Breast epithelium (tissue), 3 donors: ENCODE results near the gene SRSF2.

Source experiments
- POLR2A ChIP-seq: fragments of 450-650 bp; IDR thresholded peaks from one replicate; pipeline ENCODE4 v1.6.1; 2016; ENCODE audit warnings: antibody characterized with exemption, mild to moderate bottlenecking, moderate library complexity
- TF ChIP-seq, protein P1 (sequence below), 3 donors: fragments of 450-650 bp; IDR thresholded peaks; one replicate each; pipeline ENCODE4 v1.5.1; 2016 to 2017; ENCODE audit warnings: antibody characterized with exemption in 3 of 3, mild to moderate bottlenecking in 3 of 3, moderate library complexity in 3 of 3

DNA sequence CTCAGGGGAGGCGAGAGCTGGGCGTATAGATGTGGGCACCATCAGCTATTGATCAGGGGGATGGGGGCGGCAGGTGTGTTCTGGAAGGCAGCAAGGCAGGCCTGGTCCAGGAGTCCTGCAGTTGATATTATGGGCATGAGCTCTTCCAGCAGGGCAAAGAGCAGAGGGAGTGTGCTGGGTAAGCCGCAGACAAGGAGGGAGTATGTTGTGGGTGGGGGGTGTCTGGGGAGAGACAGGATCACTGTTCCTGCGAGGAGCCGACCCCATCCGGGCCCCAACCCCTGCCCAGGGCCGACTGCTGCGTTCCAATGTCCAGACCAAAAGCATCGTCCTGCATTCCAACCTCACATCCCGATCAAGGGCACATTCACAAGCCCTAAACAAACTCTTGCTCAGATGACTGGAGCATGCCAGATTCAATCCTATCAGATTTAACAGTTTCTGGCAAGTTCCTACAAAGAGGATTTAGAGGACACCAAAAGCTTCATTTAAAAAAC lies 35.6 kb downstream of the SRSF2 start:
- TF ChIP-seq, protein P1, sequence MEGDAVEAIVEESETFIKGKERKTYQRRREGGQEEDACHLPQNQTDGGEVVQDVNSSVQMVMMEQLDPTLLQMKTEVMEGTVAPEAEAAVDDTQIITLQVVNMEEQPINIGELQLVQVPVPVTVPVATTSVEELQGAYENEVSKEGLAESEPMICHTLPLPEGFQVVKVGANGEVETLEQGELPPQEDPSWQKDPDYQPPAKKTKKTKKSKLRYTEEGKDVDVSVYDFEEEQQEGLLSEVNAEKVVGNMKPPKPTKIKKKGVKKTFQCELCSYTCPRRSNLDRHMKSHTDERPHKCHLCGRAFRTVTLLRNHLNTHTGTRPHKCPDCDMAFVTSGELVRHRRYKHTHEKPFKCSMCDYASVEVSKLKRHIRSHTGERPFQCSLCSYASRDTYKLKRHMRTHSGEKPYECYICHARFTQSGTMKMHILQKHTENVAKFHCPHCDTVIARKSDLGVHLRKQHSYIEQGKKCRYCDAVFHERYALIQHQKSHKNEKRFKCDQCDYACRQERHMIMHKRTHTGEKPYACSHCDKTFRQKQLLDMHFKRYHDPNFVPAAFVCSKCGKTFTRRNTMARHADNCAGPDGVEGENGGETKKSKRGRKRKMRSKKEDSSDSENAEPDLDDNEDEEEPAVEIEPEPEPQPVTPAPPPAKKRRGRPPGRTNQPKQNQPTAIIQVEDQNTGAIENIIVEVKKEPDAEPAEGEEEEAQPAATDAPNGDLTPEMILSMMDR (IDR thresholded peaks at IDR 0.05), result no peak
- TF ChIP-seq POLR2A, result no peak
